ENCODE measurements around the gene CD27.

- no peak for TF ChIP-seq GABPA (IDR thresholded peaks at IDR 0.05; ENCODE audit: low read depth, low read length)
- no peak for TF ChIP-seq GABPA (CRISPR knock-in tag; IDR thresholded peaks at IDR 0.05; ENCODE audit: low read depth)
- TF ChIP-seq ZNF138 (CRISPR knock-in tag; IDR thresholded peaks at IDR 0.05; ENCODE audit: low read depth), result no peak
- TF ChIP-seq CTCF (CRISPR knock-in tag; IDR thresholded peaks at IDR 0.05), result no peak
- no peak for TF ChIP-seq PBX3 (CRISPR knock-in tag; IDR thresholded peaks at IDR 0.05; ENCODE audit: borderline replicate concordance)
- TF ChIP-seq MYC (CRISPR knock-in tag; IDR thresholded peaks at IDR 0.05; ENCODE audit: borderline replicate concordance), result no peak
- no peak for TF ChIP-seq NCOA2 (CRISPR knock-in tag; IDR thresholded peaks at IDR 0.05)
Observed at GRCh38 chr12:6443361-6443983, 1.3 kb upstream of the CD27 start.
